DMS79 (cell line): ENCODE data around the gene NAA20.
"Not testable (repeated sequence)": the region's sequence is repeated elsewhere in the genome, so short reads cannot be mapped to it uniquely, and the experiment has no call there.

Experiments
- DNase-seq: peaks from one replicate; lab custom pipeline; 2025; lab: John Stamatoyannopoulos, UW

NAA20 gene

DNA sequence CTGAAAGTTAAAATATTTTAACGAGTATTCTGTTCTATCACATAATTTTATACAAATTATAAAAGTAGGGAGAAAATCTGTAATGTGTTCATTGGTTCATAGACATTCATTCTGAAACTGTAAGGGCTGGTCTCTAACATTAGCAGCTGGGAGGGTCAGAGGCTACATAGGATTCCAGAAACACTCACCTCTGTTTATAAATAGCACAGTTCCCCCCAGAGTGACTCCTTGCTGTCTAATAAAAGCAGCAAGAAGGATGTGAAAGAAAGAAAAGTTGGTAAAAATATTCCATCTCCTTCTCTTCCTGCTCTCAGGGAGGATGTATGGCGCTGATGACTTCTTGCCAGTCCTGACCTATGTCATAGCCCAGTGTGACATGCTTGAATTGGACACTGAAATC lies 25.3 kb upstream of the NAA20 start:
- no peak for DNase-seq

DNA sequence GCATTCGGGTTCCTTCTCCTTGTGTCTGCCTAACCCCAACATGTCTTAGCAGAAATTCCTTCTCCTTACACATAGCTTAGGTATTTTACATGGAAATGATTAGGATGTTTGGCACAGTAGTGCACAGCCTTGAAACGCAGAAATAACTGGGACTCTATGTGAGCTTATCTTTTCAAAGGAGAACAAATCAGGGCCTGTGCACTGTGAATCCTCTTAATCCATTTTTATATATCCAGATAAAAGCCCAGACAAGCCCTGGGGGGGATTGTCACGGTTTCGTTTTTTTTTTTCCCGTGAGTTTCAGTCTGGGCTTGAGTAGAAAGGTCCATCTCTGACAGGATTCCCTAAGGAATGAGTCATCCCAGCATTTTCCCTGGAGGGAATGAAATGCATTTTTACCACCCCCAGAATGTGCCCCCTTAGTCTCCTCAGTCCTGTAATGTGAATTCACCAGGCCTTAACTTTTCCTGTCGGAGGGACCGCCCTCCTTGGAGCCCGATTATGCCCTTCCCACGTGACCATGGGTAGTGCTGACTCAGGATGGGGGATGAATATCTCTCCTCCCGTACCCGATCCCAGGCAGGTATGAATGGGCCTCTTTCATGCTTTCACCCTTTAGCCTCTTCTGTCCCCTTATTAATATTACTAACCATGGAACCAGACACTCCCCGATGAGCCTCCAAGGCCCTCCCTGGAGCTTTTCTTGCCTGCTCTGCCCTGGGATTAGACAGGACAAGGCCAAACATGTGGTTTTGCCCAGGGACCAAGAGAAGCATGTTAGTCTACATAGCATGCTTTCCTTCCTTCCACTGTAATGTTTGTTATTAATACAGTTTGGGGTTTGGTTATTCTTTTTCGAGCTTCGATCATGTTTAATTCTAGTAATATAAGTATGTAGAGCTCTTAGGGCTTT lies 23.9 kb upstream of the NAA20 start:
- no peak for DNase-seq

DNA sequence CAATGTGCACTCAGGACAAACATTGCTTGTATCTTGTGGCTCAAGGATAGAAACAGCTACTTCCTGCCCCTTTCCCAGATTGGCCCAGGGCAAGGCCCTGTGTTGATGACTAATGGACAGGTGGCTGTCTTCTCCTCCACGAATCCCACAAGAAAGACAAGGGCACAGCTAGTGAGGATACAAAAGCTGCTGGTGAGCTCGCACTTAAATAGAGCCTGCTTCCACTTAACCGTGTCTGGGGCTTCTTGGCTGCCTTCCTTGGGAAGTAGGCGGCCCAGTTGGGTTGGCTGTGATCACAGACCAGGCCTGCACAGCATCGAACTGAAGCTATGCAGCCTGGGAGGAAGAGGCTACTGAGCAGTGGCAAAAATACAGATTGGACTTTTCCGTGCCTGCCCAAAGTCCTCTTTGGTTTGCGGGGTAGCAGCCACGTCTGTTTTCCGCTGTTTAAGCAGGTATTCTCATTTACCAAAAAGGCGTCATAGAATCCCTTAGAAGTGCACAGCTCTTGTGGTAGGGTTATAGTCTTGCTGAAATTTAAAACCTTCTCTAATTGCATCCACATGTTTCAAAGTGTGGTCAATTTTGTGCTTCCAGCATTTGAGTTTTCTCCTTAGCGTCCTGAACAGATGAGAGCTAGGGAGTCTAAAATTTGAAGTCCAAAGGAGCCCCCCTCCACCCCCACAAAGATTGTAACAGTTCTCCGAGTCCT lies 23.0 kb upstream of the NAA20 start:
- no peak for DNase-seq

DNA sequence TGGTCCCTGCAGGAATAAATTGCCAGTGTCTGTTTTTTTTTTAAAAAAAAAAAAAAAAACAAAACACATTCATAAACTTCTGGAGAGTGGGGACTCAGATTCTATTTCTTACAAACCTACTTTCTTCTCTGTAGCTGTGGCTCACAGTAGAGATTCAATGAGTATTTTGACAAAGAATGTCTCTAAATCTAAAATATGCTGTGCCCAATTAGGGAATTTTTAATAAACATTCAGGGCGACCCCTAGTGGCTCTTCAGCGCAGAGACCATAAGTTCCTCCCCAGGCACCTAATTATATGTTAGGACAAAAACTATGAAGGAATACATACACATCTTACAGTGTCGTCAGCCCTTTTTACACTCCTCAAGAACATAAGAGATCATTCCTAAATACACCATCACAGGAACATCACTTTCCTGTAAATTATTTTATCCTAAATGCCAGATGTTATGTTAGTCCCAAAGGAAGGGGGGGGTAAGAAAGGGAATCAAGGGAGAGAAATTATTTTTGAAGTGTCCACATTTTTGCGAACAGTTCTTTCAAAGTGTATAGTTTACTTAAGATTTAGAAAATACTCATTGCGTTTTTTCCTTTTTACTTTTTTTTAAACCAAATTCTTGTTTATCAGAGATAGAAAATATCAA lies 21.8 kb upstream of the NAA20 start:
- DNase-seq: no peak

DNA sequence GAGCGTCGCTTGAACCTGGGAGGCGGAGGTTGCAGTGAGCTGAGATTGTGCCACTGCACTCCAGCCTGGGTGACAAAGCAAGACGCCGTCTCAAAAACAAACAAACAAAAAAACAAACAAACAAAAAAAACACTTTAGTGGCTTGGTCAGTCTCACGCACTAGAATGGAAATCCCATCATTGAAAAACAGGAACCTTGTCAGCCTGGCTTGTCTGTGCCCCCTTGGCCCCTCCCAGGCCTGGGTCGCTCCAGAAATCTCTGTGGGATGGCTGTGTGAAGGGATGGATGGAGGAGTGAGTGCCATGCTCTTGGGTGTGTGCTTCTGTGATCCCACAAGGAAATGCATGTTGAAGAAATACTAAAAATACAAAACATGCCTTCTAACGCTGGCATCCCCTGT lies 20.9 kb upstream of the NAA20 start:
- no peak for DNase-seq

DNA sequence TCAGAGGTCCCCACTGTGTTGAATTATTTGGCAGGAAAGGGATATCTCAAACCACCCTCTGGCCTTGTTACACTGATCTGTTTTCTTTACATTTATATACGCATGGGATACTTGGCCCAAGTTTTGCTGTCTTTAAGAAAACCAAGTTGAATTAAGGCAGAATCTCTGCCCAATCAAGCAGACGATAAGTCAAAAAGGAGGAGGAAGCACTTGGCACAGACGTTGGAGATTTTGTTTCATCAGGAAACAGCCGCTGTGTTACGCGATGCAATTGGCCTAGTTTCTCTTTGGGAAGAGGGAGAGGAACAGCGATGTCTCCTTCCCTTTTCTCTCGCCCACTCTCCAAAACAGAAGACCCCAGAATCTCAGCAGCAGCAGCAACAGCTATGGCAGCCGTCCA lies 20.2 kb upstream of the NAA20 start:
- no peak for DNase-seq

DNA sequence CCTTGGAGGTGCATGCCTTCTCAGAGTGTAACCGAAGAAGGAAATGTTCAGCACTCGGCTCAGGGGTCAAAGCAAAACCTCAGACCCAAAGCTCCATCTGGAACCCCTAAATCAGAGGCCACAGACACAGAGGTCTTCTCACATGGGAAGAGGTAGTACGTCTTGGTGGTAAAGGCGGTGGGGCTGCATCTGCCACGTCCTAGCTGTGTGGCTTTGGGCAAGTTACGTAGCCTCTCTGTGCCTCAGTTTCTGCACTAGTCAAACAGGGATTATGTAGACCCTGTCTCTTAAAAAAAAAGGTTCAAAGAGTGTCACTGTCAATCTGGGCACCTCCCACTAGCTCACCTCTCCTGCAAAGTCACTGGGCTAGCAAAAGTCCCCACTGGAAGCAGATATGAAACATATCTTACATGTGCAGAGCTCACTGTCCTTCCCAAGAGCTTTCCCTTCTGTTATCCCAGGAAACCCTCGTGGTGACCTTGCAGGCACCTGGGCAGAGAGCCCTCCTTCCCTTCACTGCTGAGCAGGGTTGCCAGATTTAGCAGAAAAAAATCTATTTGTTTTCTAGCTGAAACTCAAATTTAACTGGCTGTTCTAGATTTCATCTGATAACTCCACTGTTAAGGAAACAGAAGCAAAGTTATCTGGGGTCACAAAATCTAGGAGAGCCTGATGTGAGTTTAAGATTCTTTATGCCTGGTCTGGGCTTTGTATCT lies 18.0 kb upstream of the NAA20 start:
- DNase-seq: no peak

DNA sequence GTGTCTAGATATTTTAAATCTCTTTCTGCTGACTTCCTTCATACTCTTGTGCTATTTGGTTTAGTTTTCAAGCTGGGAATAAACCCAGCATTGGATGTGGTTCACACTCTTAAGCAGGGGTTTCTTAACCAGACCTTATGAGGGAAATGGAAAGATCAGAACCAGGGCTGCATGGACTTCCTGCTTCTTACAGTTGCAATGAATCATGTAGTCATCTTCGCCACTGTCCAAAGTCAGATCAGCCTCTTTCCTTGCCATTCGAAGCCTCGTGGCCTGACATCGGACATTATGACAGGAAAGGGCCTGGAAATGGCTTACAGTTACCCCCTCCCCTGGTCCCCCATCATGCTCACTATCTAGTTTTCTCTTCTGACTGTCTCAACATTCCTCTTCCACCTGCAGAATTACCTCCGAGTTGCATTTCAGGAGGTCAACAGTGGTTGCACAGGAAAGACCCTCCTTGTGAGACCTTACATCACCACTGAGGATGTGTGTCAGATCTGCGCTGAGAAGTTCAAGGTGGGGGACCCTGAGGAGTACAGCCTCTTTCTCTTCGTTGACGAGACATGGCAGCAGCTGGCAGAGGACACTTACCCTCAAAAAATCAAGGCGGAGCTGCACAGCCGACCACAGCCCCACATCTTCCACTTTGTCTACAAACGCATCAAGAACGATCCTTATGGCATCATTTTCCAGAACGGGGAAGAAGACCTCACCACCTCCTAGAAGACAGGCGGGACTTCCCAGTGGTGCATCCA lies 16.8 kb upstream of the NAA20 start:
- no peak for DNase-seq

DNA sequence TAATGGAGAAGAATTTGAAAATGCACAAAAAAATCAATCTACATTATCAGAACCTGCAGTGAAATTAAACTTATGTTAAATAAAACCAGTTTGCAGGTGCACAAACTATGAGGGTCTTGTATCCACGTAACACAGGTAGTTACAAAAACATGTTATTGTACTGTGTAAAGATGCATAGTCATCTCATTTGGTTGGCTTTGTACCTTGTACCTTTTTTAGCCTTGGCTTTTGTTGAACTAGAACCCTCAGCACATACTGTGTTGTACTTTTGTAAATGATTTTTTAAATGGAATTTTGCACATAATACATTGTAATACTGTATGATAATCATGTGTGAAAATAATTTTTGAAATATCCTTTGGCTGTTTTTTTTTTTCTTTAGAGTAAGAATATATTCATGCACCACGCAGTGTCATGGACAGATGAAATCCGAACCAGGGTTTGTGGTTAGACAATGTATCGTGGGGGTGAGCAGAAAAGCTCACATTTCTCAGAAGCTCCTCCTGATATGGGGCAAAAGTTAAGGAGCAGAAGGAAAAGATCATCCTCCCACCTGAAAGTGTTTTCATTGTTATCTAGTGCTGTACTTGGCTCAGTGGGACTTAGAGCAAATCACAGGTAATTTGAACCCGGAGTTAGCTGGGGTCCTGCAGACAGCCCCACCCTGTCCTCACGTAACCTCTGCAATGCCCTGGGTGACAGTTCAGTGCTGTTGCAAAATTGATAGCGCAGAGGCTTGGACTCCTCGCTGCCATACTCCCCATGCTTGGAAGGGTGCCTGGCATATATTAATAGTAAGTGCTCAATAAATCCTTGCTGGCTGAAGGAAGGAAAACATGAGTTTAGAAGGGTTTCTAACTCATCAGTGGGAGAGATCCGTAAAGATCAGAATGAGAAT lies 14.8 kb upstream of the NAA20 start:
- no peak for DNase-seq

DNA sequence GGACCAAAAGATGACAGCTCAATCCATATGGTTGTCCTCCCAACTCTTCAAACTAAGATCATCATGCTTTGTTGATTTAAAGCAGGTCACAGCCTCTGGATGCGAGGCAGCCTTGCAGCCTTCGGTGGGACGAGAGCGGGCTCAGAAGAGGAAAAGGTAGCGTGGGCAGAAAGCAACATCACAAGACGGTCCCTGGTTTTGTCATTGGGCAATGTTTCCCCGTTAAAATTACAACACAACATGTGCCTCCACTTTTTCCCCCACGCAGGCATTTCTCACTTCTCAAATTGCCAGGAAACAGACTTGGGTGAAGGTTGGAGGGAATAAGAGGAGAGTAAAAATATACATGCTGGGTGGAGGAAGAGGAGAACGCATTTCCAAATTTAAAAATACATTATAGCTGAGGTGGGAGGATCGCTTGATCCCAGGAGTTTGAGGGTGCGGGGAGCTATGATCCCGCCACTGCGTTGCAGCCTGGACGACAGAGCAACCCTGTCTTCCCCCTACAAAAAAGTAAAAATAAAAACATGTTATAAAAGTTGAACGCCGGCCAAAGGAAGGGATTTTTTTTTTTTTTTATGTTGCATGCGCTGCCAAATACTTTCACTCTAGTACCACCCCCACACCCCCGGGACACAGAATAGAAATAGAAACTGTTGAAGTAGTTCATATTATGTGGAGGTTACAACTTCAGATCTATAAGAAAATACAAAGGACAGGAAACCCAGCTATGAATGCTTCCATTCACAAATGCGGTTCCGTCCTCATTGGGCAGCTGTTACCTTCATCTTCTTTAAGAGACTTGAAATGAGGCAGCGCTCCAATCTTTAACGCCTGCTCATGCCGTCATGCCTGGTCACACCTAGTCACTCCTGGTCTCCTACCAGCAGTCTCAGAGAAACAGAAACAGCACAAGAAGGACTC lies 13.9 kb upstream of the NAA20 start:
- peak; percentile 42 for DNase-seq

DNA sequence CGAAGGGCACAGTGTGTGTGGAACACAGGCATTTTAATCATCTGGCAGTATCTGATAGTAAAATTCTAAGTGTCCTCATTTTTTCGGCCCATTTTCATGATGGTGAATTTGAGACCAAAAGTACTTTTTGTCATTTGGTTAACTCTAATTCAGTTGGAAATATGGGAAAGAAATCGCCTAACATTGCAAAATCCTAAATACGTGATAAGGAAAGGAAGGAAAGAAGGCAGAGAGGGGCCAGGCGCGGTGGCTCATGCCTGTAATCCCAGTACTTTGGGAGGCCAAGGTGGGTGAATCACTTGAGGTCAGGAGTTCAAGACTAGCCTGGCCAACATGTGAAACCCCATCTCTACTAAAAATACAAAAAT lies 13.2 kb upstream of the NAA20 start:
- not testable (repeated sequence) for DNase-seq

DNA sequence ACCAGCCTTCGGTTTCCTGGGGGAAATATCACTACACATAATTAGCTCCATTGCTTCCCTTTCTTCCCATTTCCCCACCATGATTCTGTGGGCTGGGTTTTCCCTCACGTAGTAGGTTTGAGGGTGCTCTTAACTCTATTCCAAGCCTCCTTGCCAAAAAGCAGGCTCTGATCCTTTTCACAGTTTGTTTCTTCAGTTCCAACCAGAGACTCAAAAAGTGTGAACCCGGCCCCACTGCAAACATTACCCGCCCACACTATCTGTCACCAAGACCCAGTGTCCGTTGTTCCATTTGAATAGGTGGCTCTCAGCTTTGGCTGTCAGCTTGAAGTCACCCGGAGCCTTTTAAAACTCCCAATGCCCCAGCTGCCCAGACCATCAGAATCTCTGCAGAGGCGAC lies 11.8 kb upstream of the NAA20 start:
- DNase-seq: no peak

DNA sequence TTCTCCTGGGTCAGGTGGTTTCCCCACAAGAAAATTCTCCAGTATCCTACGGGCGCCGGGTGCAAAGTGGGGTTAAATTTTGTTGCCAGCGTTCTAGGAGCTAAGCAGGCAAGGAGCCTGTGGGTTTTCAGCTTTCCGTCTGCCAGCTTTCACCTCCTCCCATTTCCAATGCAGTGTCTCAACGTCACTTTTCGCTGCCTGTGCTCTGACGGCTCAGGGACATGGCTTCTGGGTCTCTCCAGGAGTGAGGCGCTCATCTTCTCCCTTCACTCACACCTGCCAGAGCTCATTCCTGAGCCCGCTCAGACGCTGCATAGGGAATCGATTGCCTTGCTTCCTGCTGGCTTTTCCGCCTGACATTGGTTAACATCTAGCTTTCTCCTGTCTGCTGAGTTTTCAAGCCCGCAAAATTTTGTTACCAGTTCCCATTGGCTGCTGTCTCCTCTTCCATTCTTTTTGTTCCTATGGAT lies 7.3 kb upstream of the NAA20 start:
- no peak for DNase-seq

DNA sequence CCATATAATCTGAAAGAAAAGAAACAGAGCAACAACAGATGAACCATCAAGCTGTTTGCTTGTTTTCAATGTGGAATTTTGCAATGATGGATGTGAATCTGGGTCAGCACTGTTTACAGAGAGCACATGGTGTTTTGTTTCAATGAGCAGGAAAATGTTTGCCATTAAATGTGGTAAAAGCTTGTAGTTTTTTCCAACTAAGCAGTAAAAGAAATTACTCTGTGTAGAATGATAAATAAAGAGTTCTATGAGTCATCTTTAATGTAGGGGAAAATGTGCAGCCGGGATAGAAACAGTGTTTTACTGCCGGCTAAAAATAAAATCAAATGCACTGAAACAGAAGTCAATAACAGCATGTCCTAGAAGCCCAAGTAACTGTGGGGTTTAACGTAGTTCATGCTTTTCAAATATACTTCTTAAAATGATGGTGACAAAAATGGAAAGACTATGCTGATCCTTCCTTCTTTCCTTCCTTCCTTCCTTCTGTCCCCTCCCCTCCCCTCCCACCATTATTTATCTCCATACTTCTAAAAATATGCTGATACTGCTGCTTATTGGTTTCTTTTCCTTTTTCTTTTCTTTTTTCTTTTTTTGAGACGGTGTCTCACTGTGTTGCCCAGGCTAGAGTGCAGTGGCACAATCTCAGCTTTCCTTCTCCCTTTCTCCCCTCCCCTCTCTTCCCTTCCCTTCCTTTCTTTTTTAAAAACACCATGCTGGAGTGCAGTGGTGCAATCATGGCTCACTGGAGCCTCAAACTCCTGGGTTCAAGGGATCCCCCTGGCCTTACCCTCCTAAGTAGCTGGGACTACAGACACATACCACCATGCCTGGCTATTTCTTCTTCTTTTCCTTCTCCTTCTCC lies 6.3 kb upstream of the NAA20 start:
- DNase-seq: no peak

DNA sequence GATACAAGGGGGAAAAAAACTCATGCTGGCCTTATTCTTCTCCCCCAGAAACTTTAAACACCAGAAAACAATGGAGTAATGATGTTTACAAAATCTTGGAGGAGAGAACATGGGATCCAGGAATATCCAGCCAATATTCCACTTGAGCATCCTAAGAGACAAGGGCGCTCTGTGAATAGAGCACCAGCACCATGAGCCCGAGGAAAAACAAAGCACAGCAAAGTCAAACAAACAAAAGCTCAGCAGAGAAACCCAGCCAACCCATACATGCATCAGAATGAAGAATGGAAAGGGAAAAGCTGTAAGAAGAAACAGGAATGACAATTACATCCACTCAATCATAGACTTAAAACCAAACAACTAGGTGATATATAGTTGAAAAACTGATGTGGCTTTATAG lies 4.6 kb upstream of the NAA20 start:
- no peak for DNase-seq

DNA sequence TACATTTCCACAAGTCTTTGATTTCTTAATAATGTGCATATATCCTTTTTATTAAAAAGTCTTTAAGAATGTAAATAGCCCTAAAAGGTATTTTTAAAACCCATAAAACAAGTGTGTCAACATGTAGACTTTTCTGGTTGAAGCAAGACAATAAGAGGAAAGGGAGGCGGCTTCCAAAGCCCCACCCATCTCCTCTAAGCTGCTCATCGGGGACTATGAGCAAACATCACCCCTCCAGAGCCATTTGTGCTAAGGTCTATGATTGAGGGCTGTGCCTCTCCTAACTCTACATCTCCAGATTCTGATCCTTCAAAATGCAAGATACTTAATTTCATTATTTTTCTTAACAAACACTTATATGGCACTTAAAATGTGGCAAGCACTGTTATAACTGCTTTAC lies 2.5 kb upstream of the NAA20 start:
- no peak for DNase-seq

DNA sequence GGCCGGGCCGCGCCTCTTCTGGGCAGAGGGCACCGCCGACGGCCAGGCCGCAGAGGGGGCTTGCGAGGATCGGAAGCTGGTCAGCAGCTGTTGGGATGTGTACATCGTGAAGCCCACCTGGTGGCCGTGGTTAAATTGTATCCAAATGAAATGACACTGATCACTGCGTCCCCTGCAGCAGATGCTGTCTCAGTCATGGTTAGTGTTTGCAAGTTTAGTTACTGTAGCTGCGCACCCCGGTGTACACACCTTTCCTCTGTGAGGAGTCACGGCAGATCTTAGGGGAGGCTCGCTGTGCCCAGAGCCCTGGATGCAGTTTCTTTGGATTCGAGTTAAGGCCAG lies 653 bp downstream of the NAA20 start:
- no peak for DNase-seq

DNA sequence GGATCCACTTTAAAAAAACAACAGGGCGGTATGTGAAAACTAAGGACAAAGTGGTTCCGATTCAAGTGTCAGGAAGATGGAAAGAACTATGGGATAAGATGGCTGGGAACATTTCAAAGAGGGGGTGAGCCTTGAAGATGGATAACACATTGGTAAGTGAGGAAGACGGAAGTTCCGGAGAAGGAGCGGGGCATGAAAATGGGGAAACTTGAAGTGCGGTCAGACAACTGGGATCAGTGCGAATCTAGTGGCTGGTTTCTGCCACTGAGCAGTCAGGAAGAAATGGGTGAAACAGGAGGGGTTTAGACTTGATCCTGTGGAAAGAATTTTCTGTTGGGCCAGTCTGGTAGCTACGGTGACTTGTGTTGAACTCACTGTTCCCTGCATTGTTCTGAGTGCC lies 1.2 kb downstream of the NAA20 start:
- no peak for DNase-seq

DNA sequence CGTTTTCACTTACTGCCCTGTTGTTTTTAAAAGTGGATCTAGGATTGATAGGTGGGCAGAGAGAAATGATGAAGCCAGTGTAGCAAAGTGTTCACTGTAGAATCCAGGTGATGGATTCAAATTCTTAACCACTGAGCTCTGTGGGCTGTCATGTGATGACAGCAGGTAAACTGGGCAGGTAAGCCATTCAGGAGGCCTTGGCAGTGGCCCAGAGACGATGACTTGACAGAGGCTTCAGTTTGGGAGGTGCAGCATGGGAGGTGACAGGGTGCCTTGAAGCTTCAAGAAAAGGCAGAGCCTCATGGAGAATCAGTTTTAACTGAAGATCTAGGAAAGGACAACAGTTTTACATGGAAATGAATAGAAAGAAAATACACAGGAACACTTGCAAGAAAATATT lies 2.0 kb downstream of the NAA20 start:
- DNase-seq: no peak
